Breast epithelium (tissue), 4 donors: ENCODE results near the gene TBC1D7. TPM values are rescaled to one million over a fixed set of nuclear protein-coding genes. Genes with fewer than 3 reads are reported as not detected.

Experiments used
- DNase-seq, 2 donors: peaks; one replicate each; pipeline ENCODE4 v3.0.0-alpha.2; 2019; ENCODE audit warnings: low spot score in 2 of 2
- H3K27ac ChIP-seq, 2 donors: fragments of 200-600 bp; sonication (generic) in 1 of 2; one replicate each; pipeline ENCODE4 v1.5.1; 2016 to 2019; ENCODE audit warnings: mild to moderate bottlenecking in 1 of 2
- H3K27me3 ChIP-seq, 2 donors: fragments of 200-600 bp; sonication (generic) in 1 of 2; one replicate each; pipeline versions ENCODE4 v1.5.1 to v1.6.0; 2017 to 2019; ENCODE audit warnings: control low read depth in 1 of 2, mild to moderate bottlenecking in 1 of 2
- H3K36me3 ChIP-seq: fragments of 200-600 bp; one replicate; pipeline ENCODE4 v1.5.1; 2019
- H3K4me1 ChIP-seq, 2 donors: fragments of 200-600 bp; sonication (generic); one replicate each; pipeline ENCODE4 v1.5.1; 2016 to 2019; ENCODE audit warnings: control low read depth in 1 of 2
- H3K4me3 ChIP-seq, 3 donors: fragments of 200-600 bp; sonication (generic); 1 replicate in 2 of 3; 2 replicates in 1 of 3; pipeline ENCODE4 v1.5.1; 2016 to 2019; ENCODE audit warnings: mild to moderate bottlenecking in 3 of 3, moderate library complexity in 2 of 3
- H3K9me3 ChIP-seq, 2 donors: fragments of 200-600 bp; sonication (generic) in 1 of 2; one replicate each; pipeline ENCODE4 v1.5.1; 2016 to 2019; ENCODE audit warnings: control low read depth in 1 of 2
- POLR2A ChIP-seq: fragments of 450-650 bp; IDR thresholded peaks from one replicate; pipeline ENCODE4 v1.6.1; 2016; ENCODE audit warnings: antibody characterized with exemption, mild to moderate bottlenecking, moderate library complexity
- POLR2AphosphoS5 ChIP-seq, 3 donors: sonication (generic); formaldehyde crosslinking; IDR thresholded peaks; one replicate each; pipeline ENCODE4 v1.6.1; 2017; ENCODE audit warnings: antibody characterized with exemption in 3 of 3
- intact Hi-C: fragments of 100-400 bp; cut with DNase I; formaldehyde crosslinking; loops from one replicate; pipeline ENCODE4 v1.15.1; 2023; ENCODE audit warnings: low total_unique reads
- total RNA-seq, 3 donors: library from RNA; depleted of rRNA; stranded (reverse); fragments of >200 nt; gene quantifications; one replicate each; pipeline ENCODE4 v1.1.0, GENCODE V29; 2016
- TF ChIP-seq, protein P1 (sequence below), 3 donors: fragments of 450-650 bp; IDR thresholded peaks; one replicate each; pipeline ENCODE4 v1.5.1; 2016 to 2017; ENCODE audit warnings: antibody characterized with exemption in 3 of 3, mild to moderate bottlenecking in 3 of 3, moderate library complexity in 3 of 3

The TBC1D7 gene
- total RNA-seq, 3 donors from 2014 or later = 8.6 to 10.6 (median 9.8) TPM

DNA sequence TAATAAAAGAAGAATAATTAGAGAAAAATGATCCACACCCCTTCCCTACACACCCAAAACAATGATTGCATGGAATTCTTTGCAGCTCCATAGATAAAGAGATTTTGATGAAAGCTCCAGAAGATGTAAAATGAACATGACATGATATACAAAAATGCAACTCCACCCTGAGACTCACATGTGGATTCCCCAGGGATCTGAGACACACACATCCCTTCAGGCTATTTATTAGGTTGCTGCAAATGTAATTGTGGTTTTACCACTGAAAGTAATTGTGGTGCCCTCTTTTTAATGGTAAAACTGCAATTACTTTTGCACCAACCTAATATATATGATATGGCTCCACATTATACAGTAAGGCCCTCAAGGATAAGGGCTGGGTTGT, 40.4 kb upstream of the TBC1D7 start:
- H3K4me3 ChIP-seq = no peak overlapping the region
- H3K27me3 ChIP-seq = no peaks in the 10 kb centered on the region
- no peak for DNase-seq
- H3K27ac ChIP-seq = no peak overlapping the region
- H3K36me3 ChIP-seq = no peaks in the 10 kb centered on the region
- H3K4me1 ChIP-seq = no peaks in the 10 kb centered on the region
- TF ChIP-seq POLR2A = no peak
- TF ChIP-seq POLR2AphosphoS5 (IDR thresholded peaks at IDR 0.05) = no peak
- TF ChIP-seq, protein P1, sequence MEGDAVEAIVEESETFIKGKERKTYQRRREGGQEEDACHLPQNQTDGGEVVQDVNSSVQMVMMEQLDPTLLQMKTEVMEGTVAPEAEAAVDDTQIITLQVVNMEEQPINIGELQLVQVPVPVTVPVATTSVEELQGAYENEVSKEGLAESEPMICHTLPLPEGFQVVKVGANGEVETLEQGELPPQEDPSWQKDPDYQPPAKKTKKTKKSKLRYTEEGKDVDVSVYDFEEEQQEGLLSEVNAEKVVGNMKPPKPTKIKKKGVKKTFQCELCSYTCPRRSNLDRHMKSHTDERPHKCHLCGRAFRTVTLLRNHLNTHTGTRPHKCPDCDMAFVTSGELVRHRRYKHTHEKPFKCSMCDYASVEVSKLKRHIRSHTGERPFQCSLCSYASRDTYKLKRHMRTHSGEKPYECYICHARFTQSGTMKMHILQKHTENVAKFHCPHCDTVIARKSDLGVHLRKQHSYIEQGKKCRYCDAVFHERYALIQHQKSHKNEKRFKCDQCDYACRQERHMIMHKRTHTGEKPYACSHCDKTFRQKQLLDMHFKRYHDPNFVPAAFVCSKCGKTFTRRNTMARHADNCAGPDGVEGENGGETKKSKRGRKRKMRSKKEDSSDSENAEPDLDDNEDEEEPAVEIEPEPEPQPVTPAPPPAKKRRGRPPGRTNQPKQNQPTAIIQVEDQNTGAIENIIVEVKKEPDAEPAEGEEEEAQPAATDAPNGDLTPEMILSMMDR (IDR thresholded peaks at IDR 0.05) = no peak
- H3K9me3 ChIP-seq = no peaks in the 10 kb centered on the region
- intact Hi-C loops = loop anchor here (10.0 kb wide), 1 partner anchor 1784 kb away; no protein-coding TSS in a partner anchor

DNA sequence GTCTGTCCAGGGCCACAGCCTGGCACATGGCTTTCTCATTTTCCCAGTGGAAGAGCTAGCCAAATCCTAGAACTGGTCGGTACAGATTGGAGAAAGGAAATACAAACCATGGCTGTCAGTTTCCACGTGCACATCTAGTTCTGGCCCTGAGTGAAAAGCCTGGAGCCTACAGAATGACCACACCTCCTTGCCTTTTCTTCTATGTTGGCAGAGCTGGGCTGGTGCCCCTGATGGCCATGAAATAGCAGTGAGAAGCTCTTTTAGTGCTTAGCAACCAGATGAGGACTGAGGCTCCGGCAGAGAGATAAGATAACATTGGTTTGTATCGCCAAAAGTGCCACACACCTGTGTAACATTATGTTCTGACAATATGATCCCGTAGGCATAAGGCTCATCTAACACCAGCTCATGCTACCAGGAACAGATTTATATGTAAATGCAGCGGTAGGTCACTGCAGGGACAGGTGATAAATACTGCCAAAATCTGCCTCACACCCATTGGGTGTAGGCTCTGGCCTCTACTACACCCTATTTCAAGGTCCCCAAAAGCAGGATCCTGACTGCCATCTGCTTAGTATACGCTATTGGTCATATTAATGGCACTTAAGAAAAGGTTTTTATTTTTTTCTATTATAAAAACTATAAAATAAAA, 39.9 kb upstream of the TBC1D7 start:
- no peaks in the 10 kb centered on the region for H3K27me3 ChIP-seq
- H3K27ac ChIP-seq = peak overlapping the region in 1 of 2 donors; percentile 5
- H3K36me3 ChIP-seq = no peaks in the 10 kb centered on the region
- no peak overlapping the region for H3K4me3 ChIP-seq
- H3K9me3 ChIP-seq = no peaks in the 10 kb centered on the region
- no peak for DNase-seq
- TF ChIP-seq, protein P1 (IDR thresholded peaks at IDR 0.05) = no peak
- TF ChIP-seq POLR2AphosphoS5 (IDR thresholded peaks at IDR 0.05) (no peak), POLR2A (no peak)
- intact Hi-C loops = loop anchor here (10.0 kb wide), 1 partner anchor 1783 kb away; no protein-coding TSS in a partner anchor
- no peaks in the 10 kb centered on the region for H3K4me1 ChIP-seq

DNA sequence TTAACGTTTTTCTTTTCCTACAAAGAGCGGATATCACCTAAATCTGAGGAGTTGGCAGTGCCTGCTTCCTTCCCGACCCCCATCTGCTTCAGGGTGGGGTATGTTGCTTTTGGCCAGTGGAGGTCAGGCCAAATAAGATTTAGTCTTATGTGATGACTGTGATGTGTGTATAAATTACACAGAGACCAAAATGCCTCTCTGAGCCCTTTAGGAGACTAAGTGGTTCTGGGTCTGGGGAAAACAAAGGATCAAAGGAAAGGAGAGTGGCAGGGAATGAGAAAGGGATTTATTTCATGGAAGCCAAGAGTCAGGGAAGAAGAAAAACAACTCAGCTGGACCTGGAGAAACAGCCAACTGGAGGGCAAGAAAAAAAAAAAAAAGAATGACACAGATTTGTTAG, 39.1 kb upstream of the TBC1D7 start:
- H3K4me1 ChIP-seq = no peaks in the 10 kb centered on the region
- no peaks in the 10 kb centered on the region for H3K9me3 ChIP-seq
- H3K36me3 ChIP-seq = no peaks in the 10 kb centered on the region
- TF ChIP-seq, protein P1 (IDR thresholded peaks at IDR 0.05) = no peak
- TF ChIP-seq POLR2A = no peak
- no peak for TF ChIP-seq POLR2AphosphoS5 (IDR thresholded peaks at IDR 0.05)
- intact Hi-C loops = loop anchor here (10.0 kb wide), 1 partner anchor 1783 kb away; no protein-coding TSS in a partner anchor
- no peak overlapping the region for H3K27ac ChIP-seq
- H3K27me3 ChIP-seq = no peaks in the 10 kb centered on the region
- DNase-seq = no peak
- no peak overlapping the region for H3K4me3 ChIP-seq

DNA sequence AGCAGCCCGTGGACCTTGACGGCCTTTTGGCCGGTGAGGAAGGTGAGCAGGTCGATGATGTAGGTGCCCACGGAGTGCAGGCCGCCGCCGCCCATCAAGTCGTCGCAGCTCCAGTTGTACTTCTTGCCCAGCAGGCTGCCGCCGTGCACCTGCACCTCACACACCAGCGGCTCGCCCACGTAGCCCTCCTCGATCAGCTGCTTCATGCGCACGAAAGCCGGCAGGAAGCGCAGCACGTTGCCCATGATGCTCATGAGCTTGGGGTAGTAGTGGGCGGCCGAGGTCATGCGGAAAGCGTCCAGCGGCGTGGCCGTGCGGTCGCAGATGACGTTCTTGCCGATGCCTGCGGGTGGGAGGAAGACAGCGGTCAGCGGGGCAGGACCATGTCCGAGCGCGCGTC, 37.0 kb upstream of the TBC1D7 start:
- H3K4me1 ChIP-seq = no peaks in the 10 kb centered on the region
- no peak for TF ChIP-seq POLR2A
- TF ChIP-seq, protein P1 (IDR thresholded peaks at IDR 0.05) = no peak
- TF ChIP-seq POLR2AphosphoS5 (IDR thresholded peaks at IDR 0.05) = no peak

DNA sequence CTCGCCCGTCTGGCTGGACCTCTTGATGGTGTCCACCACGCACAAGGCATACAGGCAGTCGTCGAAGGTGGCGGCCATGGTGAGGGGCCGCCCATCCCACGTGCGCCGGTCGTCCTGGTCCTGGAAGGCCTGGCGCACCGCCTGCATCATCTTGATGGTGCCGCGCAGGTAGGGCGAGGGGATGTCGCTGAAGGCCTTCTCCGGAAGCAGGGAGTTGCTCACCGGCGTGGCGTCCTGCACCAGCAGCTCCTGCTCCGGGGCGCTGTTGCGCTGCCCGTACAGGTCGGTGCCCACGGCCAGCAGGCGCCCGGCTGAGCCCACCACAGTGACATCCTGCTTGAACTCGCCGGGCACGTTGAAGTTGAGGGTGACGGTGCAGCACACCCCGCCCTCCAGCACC, 36.5 kb upstream of the TBC1D7 start:
- no peak for DNase-seq
- Histone ChIP-seq H3K4me3 (no peak overlapping the region), H3K4me1 (no peaks in the 10 kb centered on the region), H3K27me3 (no peaks in the 10 kb centered on the region), H3K9me3 (no peaks in the 10 kb centered on the region), H3K27ac (no peak overlapping the region), H3K36me3 (no peaks in the 10 kb centered on the region)
- TF ChIP-seq POLR2A (no peak), POLR2AphosphoS5 (IDR thresholded peaks at IDR 0.05) (no peak)
- TF ChIP-seq, protein P1 (IDR thresholded peaks at IDR 0.05) = no peak
- intact Hi-C loops = loop anchor here (10.0 kb wide), 1 partner anchor 1780 kb away; no protein-coding TSS in a partner anchor

More for the DNA sequence above, 37.0 kb upstream of the TBC1D7 start:
- Histone ChIP-seq H3K36me3 (no peaks in the 10 kb centered on the region), H3K27ac (no peak overlapping the region), H3K4me3 (no peak overlapping the region), H3K27me3 (no peaks in the 10 kb centered on the region), H3K9me3 (no peaks in the 10 kb centered on the region)
- DNase-seq = no peak
- intact Hi-C loops = loop anchor here (10.0 kb wide), 1 partner anchor 1781 kb away; no protein-coding TSS in a partner anchor
